VCaP (cell line): Measurements from ENCODE around the gene TLX2.

ENCODE experiments used
- H3K27ac ChIP-seq: fragments of 450-650 bp; 2 replicates; pipeline ENCODE4 v1.5.1; 2017
- CTCF ChIP-seq: fragments of 450-650 bp; conservative IDR thresholded peaks from 2 replicates; pipeline ENCODE4 v1.5.1; 2017; ENCODE audit warnings: mild to moderate bottlenecking, moderate library complexity

Gene TLX2

GRCh38 chr2:74514368-74515270 lies at the start of gene TLX2:
TSS of gene TLX2 (plus strand) at chr2:74514450. CDS start at chr2:74514807, 357 bp downstream.
- TF ChIP-seq CTCF = no peak
- no peak within 1 kb of the TSS for H3K27ac ChIP-seq

GRCh38 chr2:74470742-74471141 lies 43.5 kb upstream of the TLX2 start:
- peak overlapping the region; percentile 97 for H3K27ac ChIP-seq

GRCh38 chr2:74471332-74472065 lies 42.8 kb upstream of the TLX2 start:
- peak overlapping the region; percentile 97 for H3K27ac ChIP-seq

GRCh38 chr2:74472086-74472944 lies 41.9 kb upstream of the TLX2 start, which contains the start of gene MRPL53:
TSS of gene MRPL53 (minus strand) at chr2:74472680. CDS start at chr2:74472660, 20 bp downstream.
- H3K27ac ChIP-seq = peak within 1 kb of the TSS; percentile 97
- no peak for TF ChIP-seq CTCF

More at GRCh38 chr2:74471332-74472065, 42.8 kb upstream of the TLX2 start:
- no peak for TF ChIP-seq CTCF

- TF ChIP-seq CTCF = no peak
- H3K27ac ChIP-seq = peak overlapping the region; percentile 97
Measured at GRCh38 chr2:74472945-74473258, 41.3 kb upstream of the TLX2 start.

GRCh38 chr2:74474481-74474880 lies 39.8 kb upstream of the TLX2 start:
- TF ChIP-seq CTCF = no peak
- H3K27ac ChIP-seq = no peak overlapping the region

GRCh38 chr2:74474899-74475298 lies 39.4 kb upstream of the TLX2 start:
- no peak overlapping the region for H3K27ac ChIP-seq
- TF ChIP-seq CTCF = no peak
